ENCODE data around the gene MAP1LC3B2. TPM values are rescaled to one million over a fixed set of nuclear protein-coding genes. Genes with fewer than 3 reads are reported as not detected.

Gene MAP1LC3B2
- polyA plus RNA-seq, 1 of the 3 experiments (the other 2 are of a cell fraction): 0.76 TPM

DNA sequence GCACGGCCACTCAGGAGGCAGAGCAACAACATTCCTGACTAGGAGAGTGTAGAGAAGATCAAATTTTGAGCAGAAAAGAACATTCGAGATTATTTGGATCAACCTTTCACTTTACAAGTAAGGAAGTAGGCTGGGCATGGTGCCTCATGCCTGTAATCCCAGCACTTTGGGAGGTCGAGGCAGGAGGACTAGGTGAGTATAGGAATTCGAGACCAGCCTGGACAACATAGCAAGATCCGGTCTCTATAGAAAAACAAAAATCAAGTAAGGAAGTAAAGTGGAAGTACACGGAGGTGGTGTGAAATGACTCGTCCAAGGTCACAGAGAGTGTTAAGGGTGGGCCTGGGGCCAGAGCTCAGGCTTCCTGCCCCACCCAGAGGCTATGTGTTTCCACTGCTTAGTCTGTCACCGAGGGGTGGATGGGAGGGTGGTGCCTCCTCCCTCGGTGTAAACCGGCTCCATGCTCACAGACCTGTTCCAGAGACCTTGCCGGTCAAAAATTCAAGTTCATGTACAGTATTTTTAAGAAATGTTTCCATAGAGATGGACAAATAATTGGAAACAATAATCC is 51.9 kb downstream of the MAP1LC3B2 start:
- CTCF ChIA-PET: interaction anchor here (0.6 to 2.2 kb wide), 4 partner anchors 8 to 482 kb away, joined by 3 to 11 read pairs (median 4); no protein-coding TSS in a partner anchor
- TF ChIP-seq EZH2phosphoT487 (IDR thresholded peaks at IDR 0.05; ENCODE audit: borderline replicate concordance, low read depth) (no peak), TEAD4 (IDR thresholded peaks at IDR 0.05; ENCODE audit: borderline replicate concordance, insufficient read depth) (no peak), POLR2AphosphoS5 (IDR thresholded peaks at IDR 0.05; ENCODE audit: low read depth, low read length) (no peak), CHD2 (IDR thresholded peaks at IDR 0.05; ENCODE audit: low read length, partially characterized antibody) (no peak), NFIC (IDR thresholded peaks at IDR 0.05; ENCODE audit: borderline replicate concordance) (no peak), SMC3 (IDR thresholded peaks at IDR 0.05; ENCODE audit: low read depth, low read length) (no peak)
- TF ChIP-seq, protein P1, sequence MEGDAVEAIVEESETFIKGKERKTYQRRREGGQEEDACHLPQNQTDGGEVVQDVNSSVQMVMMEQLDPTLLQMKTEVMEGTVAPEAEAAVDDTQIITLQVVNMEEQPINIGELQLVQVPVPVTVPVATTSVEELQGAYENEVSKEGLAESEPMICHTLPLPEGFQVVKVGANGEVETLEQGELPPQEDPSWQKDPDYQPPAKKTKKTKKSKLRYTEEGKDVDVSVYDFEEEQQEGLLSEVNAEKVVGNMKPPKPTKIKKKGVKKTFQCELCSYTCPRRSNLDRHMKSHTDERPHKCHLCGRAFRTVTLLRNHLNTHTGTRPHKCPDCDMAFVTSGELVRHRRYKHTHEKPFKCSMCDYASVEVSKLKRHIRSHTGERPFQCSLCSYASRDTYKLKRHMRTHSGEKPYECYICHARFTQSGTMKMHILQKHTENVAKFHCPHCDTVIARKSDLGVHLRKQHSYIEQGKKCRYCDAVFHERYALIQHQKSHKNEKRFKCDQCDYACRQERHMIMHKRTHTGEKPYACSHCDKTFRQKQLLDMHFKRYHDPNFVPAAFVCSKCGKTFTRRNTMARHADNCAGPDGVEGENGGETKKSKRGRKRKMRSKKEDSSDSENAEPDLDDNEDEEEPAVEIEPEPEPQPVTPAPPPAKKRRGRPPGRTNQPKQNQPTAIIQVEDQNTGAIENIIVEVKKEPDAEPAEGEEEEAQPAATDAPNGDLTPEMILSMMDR (IDR thresholded peaks at IDR 0.05): no peak
- TF ChIP-seq, protein P2, sequence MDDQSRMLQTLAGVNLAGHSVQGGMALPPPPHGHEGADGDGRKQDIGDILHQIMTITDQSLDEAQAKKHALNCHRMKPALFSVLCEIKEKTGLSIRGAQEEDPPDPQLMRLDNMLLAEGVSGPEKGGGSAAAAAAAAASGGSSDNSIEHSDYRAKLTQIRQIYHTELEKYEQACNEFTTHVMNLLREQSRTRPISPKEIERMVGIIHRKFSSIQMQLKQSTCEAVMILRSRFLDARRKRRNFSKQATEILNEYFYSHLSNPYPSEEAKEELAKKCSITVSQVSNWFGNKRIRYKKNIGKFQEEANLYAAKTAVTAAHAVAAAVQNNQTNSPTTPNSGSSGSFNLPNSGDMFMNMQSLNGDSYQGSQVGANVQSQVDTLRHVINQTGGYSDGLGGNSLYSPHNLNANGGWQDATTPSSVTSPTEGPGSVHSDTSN (IDR thresholded peaks at IDR 0.05): no peak
- no peaks in the 10 kb centered on the region for H4K20me1 ChIP-seq (ENCODE audit: insufficient read depth)

DNA sequence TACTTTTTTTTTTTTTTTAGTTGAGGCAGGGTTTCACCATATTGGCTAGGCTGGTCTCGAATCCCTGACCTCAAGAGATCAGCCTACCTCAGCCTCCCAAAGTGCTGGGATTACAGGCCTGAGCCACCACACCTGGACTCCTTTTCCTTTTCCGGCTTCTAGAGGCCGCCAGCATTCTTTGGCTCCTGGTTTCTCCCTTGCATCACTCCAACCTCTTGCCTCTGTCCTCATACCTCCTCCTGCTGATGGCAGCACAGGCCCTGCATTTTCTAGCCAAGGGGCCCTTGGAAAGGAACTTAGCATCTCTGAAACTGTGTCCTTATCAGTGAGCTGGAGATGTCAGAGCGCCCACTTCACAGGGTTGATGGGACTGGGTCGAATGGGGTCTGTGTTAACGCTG is 53.3 kb downstream of the MAP1LC3B2 start:
- Histone ChIP-seq H3K36me3 (replicated peaks in 1 of 2; ENCODE audit: control insufficient read depth in 1 of 2, insufficient read depth in 2 of 2, low read length in 1 of 2) (no peaks in the 10 kb centered on the region), H4K20me1 (ENCODE audit: insufficient read depth) (no peaks in the 10 kb centered on the region), H3K4me1 (ENCODE audit: control insufficient read depth in 1 of 2, insufficient read depth in 2 of 2, low read depth in 1 of 2, low read length in 1 of 2) (no peaks in the 10 kb centered on the region; a peak in 1 of 4 replicates), H3K9me3 (no peaks in the 10 kb centered on the region), H3K4me3 (ENCODE audit: low read depth in 2 of 2, low read length in 1 of 2) (no peak overlapping the region), H3K9ac (no peak overlapping the region), H3K27ac (ENCODE audit: low read depth in 2 of 2, low read length in 1 of 2) (no peak overlapping the region), H3K79me2 (ENCODE audit: insufficient read depth) (no peaks in the 10 kb centered on the region), H3K9me2 (no peaks in the 10 kb centered on the region), H3K27me3 (ENCODE audit: insufficient read depth) (no peaks in the 10 kb centered on the region), H2AFZ (ENCODE audit: low read depth) (no peak overlapping the region), H3F3A (replicated peaks; ENCODE audit: insufficient read depth) (no peaks in the 10 kb centered on the region), H3K4me2 (no peak overlapping the region)
- POLR2A ChIA-PET: no interaction called here
- CTCF ChIA-PET: interaction anchor here (1.3 kb wide), 1 partner anchor 12 kb away, joined by 4 read pairs; no protein-coding TSS in a partner anchor
- DNase-seq: no peak
- 89% methylated on average over 5 of the region's 6 CpGs for WGBS (ENCODE audit: low lambda C conversion rate)
- TF ChIP-seq, protein P2 (IDR thresholded peaks at IDR 0.05): no peak
- TF ChIP-seq RXRA (IDR thresholded peaks at IDR 0.05; ENCODE audit: borderline replicate concordance, low read depth) (no peak), FOXM1 (IDR thresholded peaks at IDR 0.05; ENCODE audit: low read depth) (no peak), NFIC (IDR thresholded peaks at IDR 0.05; ENCODE audit: borderline replicate concordance) (no peak), TEAD4 (IDR thresholded peaks at IDR 0.05; ENCODE audit: borderline replicate concordance, insufficient read depth) (no peak), RAD21 (IDR thresholded peaks at IDR 0.05; ENCODE audit: low read length) (no peak), CHD2 (IDR thresholded peaks at IDR 0.05; ENCODE audit: low read length, partially characterized antibody) (no peak), SMC3 (IDR thresholded peaks at IDR 0.05; ENCODE audit: low read depth, low read length) (no peak), GABPA (IDR thresholded peaks at IDR 0.05; ENCODE audit: low read depth) (no peak), MXI1 (IDR thresholded peaks at IDR 0.05; ENCODE audit: low read depth, low read length) (no peak), TCF12 (IDR thresholded peaks at IDR 0.05) (no peak), SIN3A (IDR thresholded peaks at IDR 0.05; ENCODE audit: borderline replicate concordance, low read depth, low read length) (no peak), FOXJ3 (CRISPR knock-in tag; IDR thresholded peaks at IDR 0.05) (no peak), RCOR1 (IDR thresholded peaks at IDR 0.05; ENCODE audit: low read length) (no peak)
- TF ChIP-seq, protein P3, sequence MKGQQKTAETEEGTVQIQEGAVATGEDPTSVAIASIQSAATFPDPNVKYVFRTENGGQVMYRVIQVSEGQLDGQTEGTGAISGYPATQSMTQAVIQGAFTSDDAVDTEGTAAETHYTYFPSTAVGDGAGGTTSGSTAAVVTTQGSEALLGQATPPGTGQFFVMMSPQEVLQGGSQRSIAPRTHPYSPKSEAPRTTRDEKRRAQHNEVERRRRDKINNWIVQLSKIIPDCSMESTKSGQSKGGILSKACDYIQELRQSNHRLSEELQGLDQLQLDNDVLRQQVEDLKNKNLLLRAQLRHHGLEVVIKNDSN (IDR thresholded peaks at IDR 0.05; ENCODE audit: borderline replicate concordance, low read depth): no peak
- TF ChIP-seq, protein P4, sequence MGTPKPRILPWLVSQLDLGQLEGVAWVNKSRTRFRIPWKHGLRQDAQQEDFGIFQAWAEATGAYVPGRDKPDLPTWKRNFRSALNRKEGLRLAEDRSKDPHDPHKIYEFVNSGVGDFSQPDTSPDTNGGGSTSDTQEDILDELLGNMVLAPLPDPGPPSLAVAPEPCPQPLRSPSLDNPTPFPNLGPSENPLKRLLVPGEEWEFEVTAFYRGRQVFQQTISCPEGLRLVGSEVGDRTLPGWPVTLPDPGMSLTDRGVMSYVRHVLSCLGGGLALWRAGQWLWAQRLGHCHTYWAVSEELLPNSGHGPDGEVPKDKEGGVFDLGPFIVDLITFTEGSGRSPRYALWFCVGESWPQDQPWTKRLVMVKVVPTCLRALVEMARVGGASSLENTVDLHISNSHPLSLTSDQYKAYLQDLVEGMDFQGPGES (IDR thresholded peaks at IDR 0.05; ENCODE audit: low read depth, low read length): no peak

More for the DNA sequence above, 51.9 kb downstream of the MAP1LC3B2 start:
- H3K27ac ChIP-seq (ENCODE audit: low read depth in 2 of 2, low read length in 1 of 2): no peak overlapping the region
- H3K4me2 ChIP-seq: no peak overlapping the region
- no peak for DNase-seq
- H3K36me3 ChIP-seq (replicated peaks in 1 of 2; ENCODE audit: control insufficient read depth in 1 of 2, insufficient read depth in 2 of 2, low read length in 1 of 2): no peaks in the 10 kb centered on the region
- H3K79me2 ChIP-seq (ENCODE audit: insufficient read depth): no peaks in the 10 kb centered on the region
- H3K9ac ChIP-seq: no peak overlapping the region
- H3F3A ChIP-seq (replicated peaks; ENCODE audit: insufficient read depth): no peaks in the 10 kb centered on the region
- no peak overlapping the region for H3K4me3 ChIP-seq (ENCODE audit: low read depth in 2 of 2, low read length in 1 of 2)
- H2AFZ ChIP-seq (ENCODE audit: low read depth): no peak overlapping the region
- H3K27me3 ChIP-seq (ENCODE audit: insufficient read depth): no peaks in the 10 kb centered on the region
- POLR2A ChIA-PET: no interaction called here
- H3K9me3 ChIP-seq: no peaks in the 10 kb centered on the region
- no peaks in the 10 kb centered on the region for H3K9me2 ChIP-seq
- H3K4me1 ChIP-seq (ENCODE audit: control insufficient read depth in 1 of 2, insufficient read depth in 2 of 2, low read depth in 1 of 2, low read length in 1 of 2): no peaks in the 10 kb centered on the region; a peak in 1 of 4 replicates
- 74% methylated on average over 11 of the region's 11 CpGs for WGBS (ENCODE audit: low lambda C conversion rate)

Measured in SK-N-SH (cell line).